GM21381 (cell line): ENCODE measurements around the gene GNG12.

ENCODE experiments used
- ATAC-seq: cut with Tn5 transposase; IDR thresholded peaks from one replicate; pipeline ENCODE4 v1.9.1; 2021; ENCODE audit warnings: mild to moderate bottlenecking, moderate library complexity; ENCODE audit not compliant: unreplicated experiment

GNG12 gene

GRCh38 chr1:67755619-67756018 lies 77.6 kb downstream of the GNG12 start:
- no peak for ATAC-seq

DNA sequence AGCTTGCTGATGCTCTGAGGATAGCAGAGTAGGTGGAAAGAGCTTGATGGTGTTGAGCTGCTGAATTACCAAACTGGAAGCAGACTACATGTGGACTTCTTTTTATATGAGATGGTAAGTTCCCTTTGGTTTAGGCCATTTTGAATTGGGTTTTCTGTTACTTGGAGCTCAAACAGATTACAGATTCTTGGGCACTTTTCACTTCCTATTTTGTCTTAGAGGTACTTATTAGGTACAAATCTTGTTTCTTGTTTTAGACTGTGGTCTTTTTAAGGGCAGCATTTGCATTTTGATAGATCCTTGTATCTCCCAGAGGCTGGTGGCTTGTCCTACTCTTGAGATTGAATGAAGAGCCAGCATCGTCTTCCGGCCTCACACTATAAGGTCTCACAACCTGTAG lies 78.1 kb downstream of the GNG12 start:
- ATAC-seq: no peak

DNA sequence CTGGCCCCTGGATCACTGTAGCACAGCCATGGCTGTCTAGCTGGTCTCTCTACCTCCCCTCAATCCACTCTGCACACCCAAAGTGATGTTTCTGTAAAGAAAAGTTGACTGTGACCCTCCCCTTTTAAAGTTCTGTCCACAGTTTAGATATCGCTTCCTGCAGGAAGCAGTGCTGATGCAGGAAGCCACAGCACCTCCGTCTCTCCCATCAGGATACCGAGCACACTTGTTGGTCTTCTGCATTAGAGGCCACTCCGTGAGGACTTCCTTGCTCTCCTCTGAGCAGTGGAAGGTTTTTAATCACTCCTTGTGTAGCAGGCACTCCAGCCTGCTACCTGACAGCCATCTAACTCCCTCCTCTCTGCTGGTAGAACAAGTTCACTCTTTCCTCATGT lies 78.7 kb downstream of the GNG12 start:
- no peak for ATAC-seq

- no peak for ATAC-seq
Observed at GRCh38 chr1:67753776-67754525, 79.3 kb downstream of the GNG12 start.

DNA sequence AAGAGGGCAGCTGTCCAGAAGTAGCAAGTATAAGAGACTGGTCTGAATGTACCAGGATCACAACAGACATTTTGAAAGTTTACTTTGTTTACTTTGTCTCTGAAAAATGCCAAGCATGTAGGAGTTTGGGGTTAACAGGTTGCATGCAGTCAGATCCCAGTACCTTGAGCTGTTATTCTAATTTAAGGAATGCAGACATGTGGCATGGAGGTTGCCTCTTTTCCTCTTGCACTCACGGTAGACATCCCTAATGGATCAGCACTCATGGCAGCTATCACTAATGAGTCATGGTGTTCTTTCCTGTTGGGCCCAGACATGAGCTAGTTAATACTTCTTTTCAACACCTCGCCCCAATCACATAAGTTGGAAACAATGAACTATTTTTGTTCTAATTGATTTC lies 81.0 kb downstream of the GNG12 start:
- ATAC-seq: no peak

DNA sequence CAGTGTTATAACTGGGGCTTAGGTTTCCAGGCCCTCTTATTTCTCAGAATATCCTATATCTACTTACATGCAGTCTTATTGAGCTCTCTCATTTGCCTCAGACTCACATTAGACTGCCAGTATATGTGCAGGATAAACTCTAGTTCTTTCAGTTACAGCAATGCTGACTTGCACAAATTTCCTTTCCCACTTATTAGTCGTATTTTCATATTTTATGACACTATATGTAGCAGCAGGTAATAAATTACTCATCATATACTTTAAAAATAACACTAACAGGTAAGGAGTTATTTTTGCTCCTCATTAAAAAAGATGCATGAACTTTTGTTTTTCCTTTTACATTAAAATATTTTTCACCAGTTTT lies 82.6 kb downstream of the GNG12 start:
- no peak for ATAC-seq

GRCh38 chr1:67749844-67750690 lies 83.2 kb downstream of the GNG12 start:
- ATAC-seq: peak; percentile 28

GRCh38 chr1:67749263-67749843 lies 83.9 kb downstream of the GNG12 start:
- ATAC-seq: no peak

DNA sequence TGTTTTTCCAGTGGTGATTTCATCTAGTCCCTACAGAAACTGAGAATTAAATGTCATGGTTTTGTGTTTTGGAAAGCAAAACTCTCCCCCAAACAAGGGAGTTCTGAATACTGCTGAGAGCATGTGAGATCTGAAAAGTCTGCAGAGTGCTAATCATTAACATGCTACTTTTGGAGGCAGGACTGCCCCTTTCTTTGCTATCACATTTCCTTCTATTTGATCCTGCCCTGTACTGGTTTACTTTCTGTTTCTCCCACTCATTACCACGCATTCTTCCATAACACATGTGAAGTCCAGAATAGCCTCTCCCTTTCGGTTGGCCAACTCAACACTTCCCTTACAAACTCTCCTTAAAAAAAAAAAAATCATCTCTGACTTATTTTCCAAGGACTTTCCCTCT lies 84.6 kb downstream of the GNG12 start:
- peak; percentile 86 for ATAC-seq

DNA sequence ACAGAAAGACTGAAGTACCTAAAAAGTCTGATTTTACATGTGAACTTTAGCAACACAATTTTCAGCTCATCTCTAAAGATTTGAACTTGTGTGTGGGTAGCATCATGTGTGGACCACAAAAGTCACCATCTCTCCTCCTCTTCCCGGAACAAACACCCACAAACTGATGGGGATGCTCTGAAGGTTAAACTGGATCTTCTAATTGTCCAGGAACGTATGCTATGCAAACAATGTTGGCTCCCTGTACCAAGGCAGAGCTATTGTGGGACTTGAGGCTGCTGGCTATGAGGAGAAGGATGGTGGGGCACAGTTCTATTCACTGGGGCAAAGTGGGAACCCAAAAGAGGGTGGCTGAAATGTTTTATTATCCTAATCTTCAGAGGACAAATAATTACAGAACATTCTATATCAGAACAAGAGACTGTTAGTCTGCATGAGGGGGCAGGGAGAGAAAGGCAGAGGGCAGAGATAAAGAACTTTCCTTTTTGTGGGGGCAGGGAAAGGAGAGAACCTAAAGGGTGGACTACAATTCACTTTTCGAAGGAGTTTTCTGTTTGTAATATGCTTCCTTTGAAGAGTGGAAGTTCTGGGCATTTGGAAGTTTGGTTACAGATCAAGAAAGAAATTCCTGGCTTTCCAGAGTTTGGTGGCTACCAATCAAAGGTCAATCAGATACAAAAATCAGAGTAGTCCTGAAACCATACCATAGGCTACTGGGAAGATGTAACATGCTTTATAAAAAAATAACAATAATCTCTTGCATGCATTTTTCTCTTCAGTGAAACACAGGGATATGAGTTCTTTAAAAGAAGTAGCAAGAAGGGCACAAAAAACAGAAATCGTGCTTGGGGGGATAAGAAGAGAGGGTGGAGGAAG lies 85.4 kb downstream of the GNG12 start:
- no peak for ATAC-seq

GRCh38 chr1:67745875-67746698 lies 87.2 kb downstream of the GNG12 start:
- no peak for ATAC-seq

DNA sequence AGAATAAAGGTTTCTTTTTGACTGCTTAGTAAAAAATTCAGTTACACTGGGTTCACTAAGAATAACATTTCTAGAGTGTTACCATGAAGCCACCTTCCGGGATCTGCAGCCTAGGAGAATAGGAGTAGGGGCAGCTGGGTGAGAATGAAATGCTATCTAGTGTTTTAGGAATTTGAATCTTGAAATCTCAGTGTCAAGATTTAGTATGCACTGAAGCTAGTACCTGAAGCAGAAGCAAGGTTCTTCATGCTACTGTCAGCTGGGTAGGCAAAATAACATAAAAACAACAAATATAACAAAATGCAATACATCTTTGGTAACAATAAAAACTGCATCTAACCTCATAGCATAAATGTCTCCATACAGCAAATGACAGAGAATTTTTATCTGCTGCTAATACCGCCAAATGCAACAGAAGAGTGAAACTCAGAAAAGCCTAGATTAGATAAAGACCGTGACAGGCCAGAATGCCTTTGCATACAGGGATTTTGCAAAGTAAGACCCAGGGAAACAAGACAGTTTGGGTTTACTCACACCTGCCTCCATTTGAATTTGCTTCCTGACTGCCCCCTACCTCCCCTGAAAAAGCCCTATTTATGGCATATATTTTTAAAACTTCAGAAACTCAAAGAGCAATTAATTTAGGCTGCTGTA lies 90.1 kb downstream of the GNG12 start:
- ATAC-seq: no peak

DNA sequence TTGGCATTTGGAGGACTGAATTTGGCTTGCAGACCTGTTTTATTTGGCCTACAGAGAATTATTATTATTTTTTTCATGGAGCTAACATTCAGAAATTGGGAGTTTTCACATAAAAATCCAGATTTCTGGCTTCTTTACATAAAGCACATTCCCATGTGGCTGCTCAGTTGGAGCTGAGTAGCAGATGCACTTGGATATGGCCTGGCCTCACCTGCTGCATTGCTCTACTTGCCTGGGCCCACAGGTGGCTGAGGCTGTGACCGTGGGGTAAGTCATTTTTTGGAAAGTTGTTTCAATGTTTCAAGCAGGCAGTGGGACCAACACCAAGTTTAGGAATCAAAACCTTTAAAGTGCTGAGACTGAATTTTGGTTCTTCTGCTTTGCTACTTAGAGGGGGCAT lies 91.5 kb downstream of the GNG12 start:
- ATAC-seq: no peak

DNA sequence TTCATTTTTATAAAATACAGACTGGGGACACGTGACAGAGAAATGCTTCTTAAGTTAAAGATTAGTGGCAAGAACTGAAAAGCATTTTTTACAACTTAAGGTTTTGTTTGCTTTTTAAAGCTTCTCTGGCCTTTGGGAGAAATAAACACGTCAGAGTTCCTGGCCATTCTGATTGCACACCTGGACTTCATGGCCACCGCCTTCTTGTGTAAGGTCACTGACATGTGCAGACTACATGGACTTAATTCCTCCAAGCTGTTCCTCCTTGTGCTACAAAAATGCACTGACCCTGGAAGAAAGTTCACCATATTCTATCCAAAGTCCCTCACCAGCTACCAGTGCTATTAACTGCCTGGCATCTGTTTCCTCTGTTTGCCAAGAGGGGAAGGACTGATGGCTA lies 92.1 kb downstream of the GNG12 start:
- ATAC-seq: no peak

DNA sequence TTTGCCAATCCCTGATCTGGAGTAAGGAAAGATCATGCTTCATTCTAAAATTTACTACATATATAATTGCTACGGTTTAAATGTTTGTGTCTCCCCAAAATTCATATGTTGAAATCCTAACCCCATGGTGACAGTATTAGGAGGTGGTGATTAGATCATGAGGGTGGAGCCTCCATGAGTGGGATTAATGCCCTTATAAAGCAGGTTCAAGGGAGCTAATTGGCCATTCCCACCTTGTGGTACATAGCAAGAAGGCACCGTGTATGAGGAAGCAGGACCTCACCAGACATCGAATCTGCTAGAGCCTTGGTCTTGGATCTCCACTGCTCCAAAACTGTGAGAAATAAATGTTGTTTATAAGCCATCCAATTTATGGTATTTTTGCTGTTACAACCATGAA lies 92.7 kb downstream of the GNG12 start:
- ATAC-seq: no peak

GRCh38 chr1:67739361-67739760 lies 93.9 kb downstream of the GNG12 start:
- no peak for ATAC-seq

- ATAC-seq: no peak
Observed at GRCh38 chr1:67738401-67738800, 94.9 kb downstream of the GNG12 start.

DNA sequence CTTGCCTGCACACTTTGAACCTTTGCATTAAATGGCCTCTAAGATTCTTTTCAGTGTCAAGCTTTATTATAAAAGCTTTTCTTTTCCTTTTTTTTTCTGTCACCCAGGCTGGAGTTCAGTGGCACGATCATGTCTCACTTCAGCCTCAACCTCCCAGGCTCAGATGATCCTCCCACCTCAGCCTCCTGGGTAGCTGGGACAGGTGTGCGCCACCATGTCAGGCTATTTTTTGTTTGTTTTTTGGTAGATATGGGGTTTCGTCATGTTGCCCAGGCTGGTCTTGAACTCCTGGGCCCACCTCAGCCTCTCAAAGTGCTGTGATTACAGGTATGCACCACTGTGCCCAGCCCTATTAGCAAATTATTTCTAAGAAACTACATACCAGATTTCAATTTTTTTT lies 95.4 kb downstream of the GNG12 start:
- ATAC-seq: no peak

GRCh38 chr1:67736750-67737149 lies 96.5 kb downstream of the GNG12 start:
- no peak for ATAC-seq
